Skin of body (tissue), 2 donors: ENCODE data around the gene NPFFR1. TPM values are rescaled to one million over a fixed set of nuclear protein-coding genes. Genes with fewer than 3 reads are reported as not detected.
"Not testable (repeated sequence)": the region's sequence is repeated elsewhere in the genome, so short reads cannot be mapped to it uniquely, and the experiment has no call there.

ENCODE experiments used
- DNase-seq: peaks from one replicate; lab custom pipeline; 2025; lab: John Stamatoyannopoulos, UW
- total RNA-seq: library from RNA; depleted of rRNA; stranded (reverse); fragments of >200 nt; gene quantifications from one replicate; pipeline ENCODE4 v1.2.3, GENCODE V29; 2014

NPFFR1 gene
- total RNA-seq, 1 donor from 2014 or later, result 0.59 TPM

GRCh38 chr10:70286616-70287015 lies 2.8 kb upstream of the NPFFR1 start:
- no peak for DNase-seq

GRCh38 chr10:70285476-70285831 lies 1.6 kb upstream of the NPFFR1 start:
- no peak for DNase-seq

- no peak for DNase-seq
Measured at GRCh38 chr10:70284542-70285475, 1.0 kb upstream of the NPFFR1 start.

GRCh38 chr10:70283071-70283444 lies 746 bp downstream of the NPFFR1 start:
- DNase-seq, result no peak

GRCh38 chr10:70281609-70282008 lies 2.2 kb downstream of the NPFFR1 start:
- no peak for DNase-seq

- no peak for DNase-seq
Measured at GRCh38 chr10:70280099-70280498, 3.7 kb downstream of the NPFFR1 start.

GRCh38 chr10:70277396-70278030 lies 6.3 kb downstream of the NPFFR1 start:
- DNase-seq, result no peak

- DNase-seq, result peak; percentile 45
Measured at GRCh38 chr10:70274643-70275042, 9.2 kb downstream of the NPFFR1 start.

- no peak for DNase-seq
Measured at GRCh38 chr10:70272925-70273316, 10.9 kb downstream of the NPFFR1 start.

DNA sequence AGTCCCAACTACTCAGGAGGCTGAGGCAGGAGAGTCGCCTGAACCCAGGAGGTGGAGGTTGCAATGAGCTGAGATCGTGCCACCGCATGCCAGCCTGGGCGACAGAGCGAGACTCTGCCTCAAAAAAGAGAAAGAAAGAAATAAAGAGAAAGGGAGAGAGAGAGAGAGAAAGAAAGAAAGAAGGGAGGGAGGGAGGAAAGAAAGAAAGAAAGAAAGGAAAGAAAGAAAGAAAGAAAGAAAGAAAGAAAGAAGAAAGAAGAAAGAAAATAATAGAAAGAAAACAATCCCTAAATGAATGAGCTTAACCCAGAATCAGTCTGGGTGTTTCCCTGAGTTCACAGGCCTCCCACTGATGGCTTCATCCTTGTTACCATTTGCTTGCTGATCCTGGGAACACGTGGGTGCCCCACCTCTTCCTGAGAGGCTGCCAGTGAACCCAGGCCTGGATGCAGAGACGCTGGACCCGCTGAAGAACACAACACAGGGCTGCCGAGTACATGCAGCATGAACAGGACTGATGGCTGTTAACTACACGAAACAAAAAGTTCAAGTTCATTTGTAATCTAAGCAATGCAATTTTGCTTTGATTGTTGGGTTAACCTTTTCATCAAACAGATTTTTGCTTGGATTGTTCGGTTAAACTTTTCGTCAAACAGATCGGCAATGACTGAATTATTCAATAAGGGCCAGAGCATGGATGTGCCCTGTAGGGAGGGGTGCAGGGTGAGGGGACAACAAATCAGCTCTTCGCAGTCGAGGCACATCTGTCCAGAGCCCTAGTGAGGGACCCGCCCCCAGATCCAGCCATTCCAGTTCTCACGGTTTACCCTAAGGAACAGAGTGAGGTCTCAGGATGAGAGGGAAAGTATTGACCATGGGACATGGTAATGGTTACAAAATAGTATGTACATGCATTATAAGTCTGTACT lies 11.5 kb downstream of the NPFFR1 start:
- no peak for DNase-seq

- DNase-seq, result no peak
Measured at GRCh38 chr10:70270952-70271351, 12.9 kb downstream of the NPFFR1 start.

- no peak for DNase-seq
Measured at GRCh38 chr10:70269741-70270140, 14.1 kb downstream of the NPFFR1 start.

DNA sequence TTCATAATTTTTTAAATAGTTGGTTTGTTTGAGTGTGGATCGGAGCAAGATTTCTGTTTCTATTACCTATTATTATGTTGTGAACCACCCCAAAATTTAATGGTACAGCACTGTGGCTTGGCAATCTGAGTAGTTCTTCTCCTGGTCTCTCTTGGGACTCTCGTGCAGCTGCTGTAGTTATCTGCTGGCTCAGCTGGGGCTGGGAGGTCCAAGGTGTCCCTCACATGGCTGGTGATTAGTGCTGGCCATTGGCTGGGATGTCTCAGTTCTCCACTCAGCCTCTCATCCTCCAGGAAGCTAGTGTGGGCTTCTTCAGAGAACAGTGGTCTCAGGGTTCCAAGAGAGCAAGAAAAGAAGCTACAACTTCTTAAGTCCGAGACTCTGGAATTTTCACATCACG lies 15.4 kb downstream of the NPFFR1 start:
- DNase-seq, result no peak

- DNase-seq, result no peak
Measured at GRCh38 chr10:70267161-70267933, 16.5 kb downstream of the NPFFR1 start.

- DNase-seq, result no peak
Measured at GRCh38 chr10:70266701-70267100, 17.1 kb downstream of the NPFFR1 start.

- DNase-seq, result no peak
Measured at GRCh38 chr10:70266056-70266455, 17.7 kb downstream of the NPFFR1 start.

GRCh38 chr10:70265032-70265689 lies 18.6 kb downstream of the NPFFR1 start:
- DNase-seq, result no peak

GRCh38 chr10:70260734-70261133 lies 23.1 kb downstream of the NPFFR1 start:
- DNase-seq, result no peak

DNA sequence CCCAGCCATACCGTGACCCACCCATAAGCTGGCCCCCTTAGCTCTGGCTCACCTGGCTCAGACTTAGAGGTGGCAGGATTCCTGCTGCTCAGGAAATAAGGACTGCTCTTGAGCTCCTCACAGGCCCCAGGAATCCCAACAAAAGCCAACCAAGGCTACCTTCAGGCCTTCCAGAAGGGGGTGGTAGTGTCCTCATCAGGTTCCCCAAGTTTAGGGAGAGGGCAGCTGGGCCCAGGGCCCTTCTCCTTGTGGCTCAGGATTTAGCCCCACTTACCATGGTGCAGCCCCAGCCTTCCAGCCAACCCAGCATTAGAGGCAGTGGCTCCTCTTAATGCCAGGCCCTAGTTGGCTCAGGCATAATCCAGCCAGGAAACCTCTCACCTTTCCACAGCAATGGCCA lies 23.5 kb downstream of the NPFFR1 start:
- DNase-seq, result no peak

GRCh38 chr10:70258216-70258615 lies 25.6 kb downstream of the NPFFR1 start:
- no peak for DNase-seq

- not testable (repeated sequence) for DNase-seq
Measured at GRCh38 chr10:70257816-70258215, 26.0 kb downstream of the NPFFR1 start.
